Panc1 (cell line): Measurements from ENCODE around the gene PIGR.

Experiments
- POLR2AphosphoS5 ChIP-seq: IDR thresholded peaks from 2 replicates; pipeline ENCODE4 v1.6.1; 2012; ENCODE audit warnings: mild to moderate bottlenecking, low read depth, low read length, moderate library complexity
- SIN3A ChIP-seq: IDR thresholded peaks from 2 replicates; pipeline ENCODE4 v1.6.1; 2012; ENCODE audit warnings: low read depth, mild to moderate bottlenecking, low read length, moderate library complexity, borderline replicate concordance; ENCODE audit not compliant: insufficient read depth
- TCF7L2 ChIP-seq: IDR thresholded peaks from 2 replicates; pipeline ENCODE4 v1.6.1; 2011; ENCODE audit warnings: mild to moderate bottlenecking, low read depth, low read length, inconsistent platforms
- TF ChIP-seq, protein P1 (sequence below): fragments of 450-650 bp; IDR thresholded peaks from 2 replicates; pipeline ENCODE4 v1.5.1; 2017; ENCODE audit warnings: mild to moderate bottlenecking
- TF ChIP-seq, protein P2 (sequence below), 2 experiments: IDR thresholded peaks; 2 replicates each; pipeline ENCODE4 v1.6.1; 2011 to 2012; ENCODE audit warnings: low read depth in 2 of 2, control low read depth in 1 of 2, low read length in 1 of 2, mild to moderate bottlenecking in 1 of 2, moderate library complexity in 1 of 2; ENCODE audit not compliant: insufficient read depth in 1 of 2

DNA sequence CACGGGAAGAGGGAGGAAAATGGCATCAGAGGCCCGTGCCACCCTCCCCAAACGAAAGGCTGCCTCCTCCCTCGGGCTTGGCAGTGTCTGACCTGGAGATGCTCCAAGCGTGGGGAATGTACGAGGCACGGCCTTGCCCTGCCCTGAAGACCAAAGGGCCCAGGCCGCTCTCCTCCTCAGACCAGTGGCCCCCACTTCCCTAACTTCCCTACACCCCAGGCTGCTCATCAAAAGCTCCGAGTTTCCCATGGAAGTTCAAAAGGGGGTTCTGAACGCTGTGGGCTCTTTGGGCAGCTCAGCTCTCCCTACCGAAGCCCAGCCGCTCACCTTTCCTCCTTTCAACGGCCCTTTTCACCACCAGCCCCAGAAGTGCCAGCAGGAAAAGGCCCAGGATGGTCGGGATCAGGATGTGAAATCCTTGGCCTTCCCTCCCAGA is 36.4 kb downstream of the PIGR start:
- TF ChIP-seq, protein P1, sequence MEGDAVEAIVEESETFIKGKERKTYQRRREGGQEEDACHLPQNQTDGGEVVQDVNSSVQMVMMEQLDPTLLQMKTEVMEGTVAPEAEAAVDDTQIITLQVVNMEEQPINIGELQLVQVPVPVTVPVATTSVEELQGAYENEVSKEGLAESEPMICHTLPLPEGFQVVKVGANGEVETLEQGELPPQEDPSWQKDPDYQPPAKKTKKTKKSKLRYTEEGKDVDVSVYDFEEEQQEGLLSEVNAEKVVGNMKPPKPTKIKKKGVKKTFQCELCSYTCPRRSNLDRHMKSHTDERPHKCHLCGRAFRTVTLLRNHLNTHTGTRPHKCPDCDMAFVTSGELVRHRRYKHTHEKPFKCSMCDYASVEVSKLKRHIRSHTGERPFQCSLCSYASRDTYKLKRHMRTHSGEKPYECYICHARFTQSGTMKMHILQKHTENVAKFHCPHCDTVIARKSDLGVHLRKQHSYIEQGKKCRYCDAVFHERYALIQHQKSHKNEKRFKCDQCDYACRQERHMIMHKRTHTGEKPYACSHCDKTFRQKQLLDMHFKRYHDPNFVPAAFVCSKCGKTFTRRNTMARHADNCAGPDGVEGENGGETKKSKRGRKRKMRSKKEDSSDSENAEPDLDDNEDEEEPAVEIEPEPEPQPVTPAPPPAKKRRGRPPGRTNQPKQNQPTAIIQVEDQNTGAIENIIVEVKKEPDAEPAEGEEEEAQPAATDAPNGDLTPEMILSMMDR: no peak
- TF ChIP-seq POLR2AphosphoS5: no peak
- TF ChIP-seq SIN3A: no peak
- TF ChIP-seq, protein P2, sequence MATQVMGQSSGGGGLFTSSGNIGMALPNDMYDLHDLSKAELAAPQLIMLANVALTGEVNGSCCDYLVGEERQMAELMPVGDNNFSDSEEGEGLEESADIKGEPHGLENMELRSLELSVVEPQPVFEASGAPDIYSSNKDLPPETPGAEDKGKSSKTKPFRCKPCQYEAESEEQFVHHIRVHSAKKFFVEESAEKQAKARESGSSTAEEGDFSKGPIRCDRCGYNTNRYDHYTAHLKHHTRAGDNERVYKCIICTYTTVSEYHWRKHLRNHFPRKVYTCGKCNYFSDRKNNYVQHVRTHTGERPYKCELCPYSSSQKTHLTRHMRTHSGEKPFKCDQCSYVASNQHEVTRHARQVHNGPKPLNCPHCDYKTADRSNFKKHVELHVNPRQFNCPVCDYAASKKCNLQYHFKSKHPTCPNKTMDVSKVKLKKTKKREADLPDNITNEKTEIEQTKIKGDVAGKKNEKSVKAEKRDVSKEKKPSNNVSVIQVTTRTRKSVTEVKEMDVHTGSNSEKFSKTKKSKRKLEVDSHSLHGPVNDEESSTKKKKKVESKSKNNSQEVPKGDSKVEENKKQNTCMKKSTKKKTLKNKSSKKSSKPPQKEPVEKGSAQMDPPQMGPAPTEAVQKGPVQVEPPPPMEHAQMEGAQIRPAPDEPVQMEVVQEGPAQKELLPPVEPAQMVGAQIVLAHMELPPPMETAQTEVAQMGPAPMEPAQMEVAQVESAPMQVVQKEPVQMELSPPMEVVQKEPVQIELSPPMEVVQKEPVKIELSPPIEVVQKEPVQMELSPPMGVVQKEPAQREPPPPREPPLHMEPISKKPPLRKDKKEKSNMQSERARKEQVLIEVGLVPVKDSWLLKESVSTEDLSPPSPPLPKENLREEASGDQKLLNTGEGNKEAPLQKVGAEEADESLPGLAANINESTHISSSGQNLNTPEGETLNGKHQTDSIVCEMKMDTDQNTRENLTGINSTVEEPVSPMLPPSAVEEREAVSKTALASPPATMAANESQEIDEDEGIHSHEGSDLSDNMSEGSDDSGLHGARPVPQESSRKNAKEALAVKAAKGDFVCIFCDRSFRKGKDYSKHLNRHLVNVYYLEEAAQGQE (IDR thresholded peaks at IDR 0.05; ENCODE audit: insufficient read depth in 1 of 2, low read depth in 2 of 2, low read length in 1 of 2): no peak
- TF ChIP-seq TCF7L2: no peak
